ENCODE measurements around the gene ACSL1.

GRCh38 chr4:184846531-184846930 lies 20.8 kb upstream of the ACSL1 start:
- TF ChIP-seq CTCF (IDR thresholded peaks at IDR 0.05; ENCODE audit: insufficient read depth, low read length) (no peak), POLR2AphosphoS5 (IDR thresholded peaks at IDR 0.05; ENCODE audit: low read depth) (no peak), REST (IDR thresholded peaks at IDR 0.05; ENCODE audit: insufficient replicate concordance, low read depth) (no peak)

Measured in HL-60 (cell line).